DND-41 (cell line): ENCODE measurements around the gene HEG1.
A peak's percentile ranks its signal among the peaks of the same experiment; 100 is the strongest.

Experiments used
- ATAC-seq: fragments of 200-7000 bp; cut with Tn5 transposase; 3 replicates; pipeline ENCODE4 v1.9.1; 2021; ENCODE audit warnings: low read depth; ENCODE audit not compliant: insufficient read depth
- DNase-seq: peaks from one replicate; pipeline ENCODE4 v3.0.0-alpha.2; 2020
- H2AFZ ChIP-seq: 2 replicates; pipeline ENCODE4 v1.6.0; 2012; ENCODE audit warnings: low read depth, low read length
- H3K27ac ChIP-seq: 2 replicates; pipeline ENCODE4 v1.5.1; 2012; ENCODE audit warnings: low read length, inconsistent platforms
- H3K27me3 ChIP-seq: fragments of 200-600 bp; sonication (generic); 2 replicates; pipeline ENCODE4 v1.6.0; 2012; ENCODE audit warnings: low read length, mild to moderate bottlenecking, inconsistent platforms; ENCODE audit not compliant: insufficient read depth, poor library complexity
- H3K36me3 ChIP-seq: 2 replicates; pipeline ENCODE4 v1.5.1; 2012; ENCODE audit warnings: low read length, inconsistent platforms; ENCODE audit not compliant: insufficient read depth
- H3K4me1 ChIP-seq: 2 replicates; pipeline ENCODE4 v1.5.1; 2012; ENCODE audit warnings: mild to moderate bottlenecking, low read length; ENCODE audit not compliant: insufficient read depth
- H3K4me2 ChIP-seq: 2 replicates; pipeline ENCODE4 v1.6.0; 2012; ENCODE audit warnings: mild to moderate bottlenecking, moderate library complexity, low read length, inconsistent platforms; ENCODE audit not compliant: insufficient read depth
- H3K4me3 ChIP-seq, 2 experiments: fragments of 200-600 bp in 1 of 2; shearing (Covaris generic) in 1 of 2; 2 replicates each; pipeline ENCODE4 v1.5.1; 2012 to 2016; ENCODE audit warnings: inconsistent platforms in 2 of 2, low read length in 2 of 2, mild to moderate bottlenecking in 2 of 2, low read depth in 1 of 2, moderate library complexity in 1 of 2
- H3K79me2 ChIP-seq: 2 replicates; pipeline ENCODE4 v1.6.0; 2012; ENCODE audit warnings: low read length, inconsistent platforms; ENCODE audit not compliant: insufficient read depth
- H3K9ac ChIP-seq: 2 replicates; pipeline ENCODE4 v1.6.0; 2012; ENCODE audit warnings: low read depth, mild to moderate bottlenecking, inconsistent platforms, low read length, moderate library complexity
- H3K9me3 ChIP-seq: 2 replicates; pipeline ENCODE4 v1.5.1; 2012; ENCODE audit warnings: low read length, moderate library complexity, mild to moderate bottlenecking, inconsistent platforms; ENCODE audit not compliant: insufficient read depth, severe bottlenecking
- H4K20me1 ChIP-seq: 2 replicates; pipeline ENCODE4 v1.6.0; 2012; ENCODE audit warnings: low read length; ENCODE audit not compliant: insufficient read depth
- CTCF ChIP-seq: IDR thresholded peaks from 2 replicates; pipeline ENCODE4 v1.5.1; 2012; ENCODE audit warnings: borderline replicate concordance, low read length, moderate library complexity, mild to moderate bottlenecking; ENCODE audit not compliant: poor library complexity, severe bottlenecking; ENCODE audit errors: extremely low read depth
- EZH2 ChIP-seq: IDR thresholded peaks from 3 replicates; pipeline ENCODE4 v1.6.1; 2012; ENCODE audit warnings: borderline replicate concordance, low read depth, mild to moderate bottlenecking, moderate library complexity, low read length, inconsistent platforms; ENCODE audit not compliant: severe bottlenecking

Gene HEG1

GRCh38 chr3:125058959-125059358 is 3.2 kb upstream of the HEG1 start:
- DNase-seq: no peak
- H3K27me3 ChIP-seq: peaks cover 55% of the 10 kb centered on the region
- no peak for TF ChIP-seq EZH2

GRCh38 chr3:125058529-125058928 is 2.7 kb upstream of the HEG1 start:
- DNase-seq (no peak), ATAC-seq (no peak)
- H2AFZ ChIP-seq: no peak overlapping the region
- peaks cover 54% of the 10 kb centered on the region for H3K27me3 ChIP-seq
- no peak overlapping the region for H3K27ac ChIP-seq
- TF ChIP-seq EZH2 (no peak), CTCF (no peak)
- H3K4me1 ChIP-seq: peaks cover 24% of the 10 kb centered on the region
- no peak overlapping the region for H3K9ac ChIP-seq
- H3K4me3 ChIP-seq: no peak overlapping the region
- 0 out of 2 replicates have a peak, but pooled peaks cover 3% of the 10 kb centered on the region for H4K20me1 ChIP-seq
- no peak overlapping the region for H3K4me2 ChIP-seq
- no peaks in the 10 kb centered on the region for H3K79me2 ChIP-seq
- no peaks in the 10 kb centered on the region for H3K36me3 ChIP-seq
- no peaks in the 10 kb centered on the region for H3K9me3 ChIP-seq

More at GRCh38 chr3:125058959-125059358, 3.2 kb upstream of the HEG1 start:
- no peaks in the 10 kb centered on the region for H4K20me1 ChIP-seq
- no peak overlapping the region for H3K4me2 ChIP-seq
- no peak for ATAC-seq
- H3K4me3 ChIP-seq: no peak overlapping the region
- H3K27ac ChIP-seq: no peak overlapping the region
- H3K4me1 ChIP-seq: peaks cover 19% of the 10 kb centered on the region
- H3K36me3 ChIP-seq: no peaks in the 10 kb centered on the region
- no peak overlapping the region for H3K9ac ChIP-seq
- no peak overlapping the region for H2AFZ ChIP-seq
- H3K9me3 ChIP-seq: no peaks in the 10 kb centered on the region
- no peaks in the 10 kb centered on the region for H3K79me2 ChIP-seq

GRCh38 chr3:125057186-125057850 is 1.5 kb upstream of the HEG1 start:
- Histone ChIP-seq H3K79me2 (no peaks in the 10 kb centered on the region), H3K9ac (no peak overlapping the region), H4K20me1 (peaks cover 15% of the 10 kb centered on the region), H3K36me3 (no peaks in the 10 kb centered on the region), H3K4me2 (no peak overlapping the region), H3K27ac (no peak overlapping the region), H2AFZ (no peak overlapping the region), H3K4me3 (no peak overlapping the region), H3K4me1 (peaks cover 36% of the 10 kb centered on the region), H3K9me3 (no peaks in the 10 kb centered on the region), H3K27me3 (peaks cover 44% of the 10 kb centered on the region)
- no peak for DNase-seq
- ATAC-seq: no peak
- TF ChIP-seq EZH2 (no peak), CTCF (no peak)

GRCh38 chr3:125055331-125055912 is 375 bp downstream of the HEG1 start:
- H3K27ac ChIP-seq: peak overlapping the region; percentile 60
- no peaks in the 10 kb centered on the region for H3K9me3 ChIP-seq
- H3K4me2 ChIP-seq: peak overlapping the region; percentile 80
- peaks cover 27% of the 10 kb centered on the region for H4K20me1 ChIP-seq
- peak; percentile 7; the same call in 1 of the 3 replicates for ATAC-seq
- peaks cover 55% of the 10 kb centered on the region for H3K4me1 ChIP-seq
- H3K27me3 ChIP-seq: peaks cover 25% of the 10 kb centered on the region
- no peak for TF ChIP-seq CTCF
- peak; percentile 9 for TF ChIP-seq EZH2
- H3K79me2 ChIP-seq: no peaks in the 10 kb centered on the region
- peak overlapping the region; percentile 71 for H2AFZ ChIP-seq
- DNase-seq: peak; percentile 22
- peak overlapping the region; percentile 60 for H3K9ac ChIP-seq
- peak overlapping the region; percentile 65 to 74; a peak in 3 of 4 replicates for H3K4me3 ChIP-seq
- H3K36me3 ChIP-seq: no peaks in the 10 kb centered on the region
